Stimulated activated CD8-positive, alpha-beta memory T cell treated with anti-CD3 and anti-CD28 coated beads, Interleukin-15, amount 100 ng/mL, for 48 hours (primary cell): ENCODE results near the gene CWC25.
A peak's percentile ranks its signal among the peaks of the same experiment; 100 is the strongest.
"Not testable (repeated sequence)": the region's sequence is repeated elsewhere in the genome, so short reads cannot be mapped to it uniquely, and the experiment has no call there.

ENCODE experiments used
- DNase-seq, 2 donors: peaks; one replicate each; pipeline ENCODE4 v3.0.0-alpha.2; 2020; ENCODE audit warnings: low read depth in 2 of 2

Gene CWC25

GRCh38 chr17:38789185-38789584, 35.9 kb downstream of the CWC25 start:
- DNase-seq, result no peak

GRCh38 chr17:38787999-38788398, 37.1 kb downstream of the CWC25 start:
- DNase-seq, result not testable (repeated sequence)

- no peak for DNase-seq
Observed at GRCh38 chr17:38786372-38786771, 38.7 kb downstream of the CWC25 start.

- DNase-seq, result no peak
Observed at GRCh38 chr17:38783227-38783626, 41.9 kb downstream of the CWC25 start.

- DNase-seq, result no peak
Observed at GRCh38 chr17:38779965-38780752, 45.0 kb downstream of the CWC25 start.

- DNase-seq, result no peak
Observed at GRCh38 chr17:38777641-38778250, 47.4 kb downstream of the CWC25 start.

- no peak for DNase-seq
Observed at GRCh38 chr17:38773258-38773657, 51.9 kb downstream of the CWC25 start.

GRCh38 chr17:38768417-38768816, 56.7 kb downstream of the CWC25 start:
- DNase-seq, result no peak

- DNase-seq, result no peak
Observed at GRCh38 chr17:38766341-38766740, 58.8 kb downstream of the CWC25 start.

GRCh38 chr17:38762231-38762630, 62.9 kb downstream of the CWC25 start:
- DNase-seq, result no peak

GRCh38 chr17:38761612-38762011, 63.5 kb downstream of the CWC25 start:
- no peak for DNase-seq

GRCh38 chr17:38753071-38753506, 72.0 kb downstream of the CWC25 start:
- no peak for DNase-seq

- DNase-seq, result peak; percentile 97 to 98
Observed at GRCh38 chr17:38752308-38753070, 72.6 kb downstream of the CWC25 start, which contains the start of gene PSMB3. Gene PSMB3, plus strand, starts transcription at chr17:38752741. Its CDS starts 86 bp downstream, at chr17:38752827.

- peak; percentile 54 to 64 for DNase-seq
Observed at GRCh38 chr17:38751808-38752307, 73.3 kb downstream of the CWC25 start.

- no peak for DNase-seq
Observed at GRCh38 chr17:38751144-38751807, 73.8 kb downstream of the CWC25 start.
